22Rv1 (cell line): ENCODE data around the gene ATR.

ENCODE experiments used
- ZFX ChIP-seq: fragments of 450-650 bp; IDR thresholded peaks from 2 replicates; pipeline ENCODE4 v1.6.1; 2017; ENCODE audit warnings: antibody characterized with exemption, borderline replicate concordance
- TF ChIP-seq, protein P1 (sequence below): fragments of 450-650 bp; IDR thresholded peaks from 2 replicates; pipeline ENCODE4 v1.5.1; 2017; ENCODE audit warnings: mild to moderate bottlenecking

DNA sequence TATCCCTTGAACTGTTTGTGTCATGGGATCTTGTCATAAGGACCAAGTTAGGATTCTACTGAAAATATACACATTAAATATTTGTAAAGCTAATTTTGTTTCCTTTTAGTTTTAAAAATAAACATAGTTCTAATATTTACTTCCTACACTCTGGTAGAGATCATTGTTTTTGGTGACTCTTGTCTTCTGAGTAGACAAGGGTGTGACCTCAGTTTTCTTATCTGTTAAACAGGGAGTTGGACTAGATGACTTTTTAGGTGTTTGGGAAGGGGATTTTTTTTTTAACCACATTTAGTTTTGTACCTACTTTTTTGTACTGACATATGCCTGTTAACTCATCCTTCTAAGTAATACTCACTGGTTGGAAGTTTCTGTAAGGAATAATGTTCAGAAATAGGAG, 48.4 kb upstream of the ATR start:
- TF ChIP-seq, protein P1, sequence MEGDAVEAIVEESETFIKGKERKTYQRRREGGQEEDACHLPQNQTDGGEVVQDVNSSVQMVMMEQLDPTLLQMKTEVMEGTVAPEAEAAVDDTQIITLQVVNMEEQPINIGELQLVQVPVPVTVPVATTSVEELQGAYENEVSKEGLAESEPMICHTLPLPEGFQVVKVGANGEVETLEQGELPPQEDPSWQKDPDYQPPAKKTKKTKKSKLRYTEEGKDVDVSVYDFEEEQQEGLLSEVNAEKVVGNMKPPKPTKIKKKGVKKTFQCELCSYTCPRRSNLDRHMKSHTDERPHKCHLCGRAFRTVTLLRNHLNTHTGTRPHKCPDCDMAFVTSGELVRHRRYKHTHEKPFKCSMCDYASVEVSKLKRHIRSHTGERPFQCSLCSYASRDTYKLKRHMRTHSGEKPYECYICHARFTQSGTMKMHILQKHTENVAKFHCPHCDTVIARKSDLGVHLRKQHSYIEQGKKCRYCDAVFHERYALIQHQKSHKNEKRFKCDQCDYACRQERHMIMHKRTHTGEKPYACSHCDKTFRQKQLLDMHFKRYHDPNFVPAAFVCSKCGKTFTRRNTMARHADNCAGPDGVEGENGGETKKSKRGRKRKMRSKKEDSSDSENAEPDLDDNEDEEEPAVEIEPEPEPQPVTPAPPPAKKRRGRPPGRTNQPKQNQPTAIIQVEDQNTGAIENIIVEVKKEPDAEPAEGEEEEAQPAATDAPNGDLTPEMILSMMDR = no peak
- no peak for TF ChIP-seq ZFX
